Kidney (tissue), 14 donors: ENCODE measurements around the gene PNCK. TPM values are rescaled to one million over a fixed set of nuclear protein-coding genes. Genes with fewer than 3 reads are reported as not detected.

Source experiments
- DNase-seq, 5 donors: peaks; one replicate each; pipeline ENCODE4 v3.0.0-alpha.2; 2013 to 2020
- FAIRE-seq: peaks from 2 replicates; lab custom pipeline; 2012; peaks lifted over from hg19 to GRCh38; lab: Jason Lieb, UNC
- H3K27ac ChIP-seq, 2 donors: one replicate each; pipeline ENCODE4 v1.7.0; 2013; ENCODE audit warnings: low read depth in 2 of 2, low read length in 2 of 2, inconsistent platforms in 1 of 2
- H3K27me3 ChIP-seq: one replicate; pipeline ENCODE4 v1.7.1; 2013; ENCODE audit warnings: low read length, inconsistent platforms; ENCODE audit not compliant: control insufficient read depth, insufficient read depth
- H3K36me3 ChIP-seq, 3 donors: one replicate each; pipeline versions ENCODE4 v1.7.0 to v1.7.1; 2013; ENCODE audit warnings: low read length in 3 of 3, control low read depth in 1 of 3, inconsistent platforms in 1 of 3; ENCODE audit not compliant: insufficient read depth in 3 of 3, control insufficient read depth in 2 of 3
- H3K4me1 ChIP-seq, 3 donors: one replicate each; pipeline versions ENCODE4 v1.7.0 to v1.7.1; 2013; ENCODE audit warnings: low read length in 3 of 3, inconsistent platforms in 1 of 3, low read depth in 1 of 3; ENCODE audit not compliant: control insufficient read depth in 2 of 3, insufficient read depth in 2 of 3
- H3K4me3 ChIP-seq, 3 donors: one replicate each; pipeline versions ENCODE4 v1.7.0 to v1.8.1; 2013; ENCODE audit warnings: low read length in 3 of 3, control low read depth in 1 of 3, inconsistent platforms in 1 of 3
- H3K9ac ChIP-seq, 3 donors: one replicate each; pipeline versions ENCODE4 v1.7.0 to v1.7.1; 2013; ENCODE audit warnings: low read length in 3 of 3, control low read depth in 1 of 3, inconsistent platforms in 1 of 3
- H3K9me3 ChIP-seq, 3 donors: one replicate each; pipeline versions ENCODE4 v1.7.0 to v1.7.1; 2013; ENCODE audit warnings: low read length in 3 of 3, control low read depth in 1 of 3, inconsistent platforms in 1 of 3; ENCODE audit not compliant: control insufficient read depth in 2 of 3, insufficient read depth in 1 of 3
- CTCF ChIP-seq: IDR thresholded peaks from 3 replicates; pipeline ENCODE4 v1.5.1; 2012; ENCODE audit warnings: mild to moderate bottlenecking, moderate library complexity, borderline replicate concordance; ENCODE audit not compliant: insufficient read depth; ENCODE audit errors: extremely low read depth
- intact Hi-C: fragments of 100-400 bp; cut with DNase I; formaldehyde crosslinking; loops from one replicate; pipeline ENCODE4 v1.11.1; 2022
- polyA plus RNA-seq: library from polyadenylated mRNA; stranded (reverse); fragments of 350-450 nt; fragmentation: Illumina TruSeq; extraction: RNeasy Lipid Tissue Mini Kit (QIAGEN cat#74804); gene quantifications from one replicate; pipeline ENCODE4 v1.2.3, GENCODE V29; 2014; ENCODE audit warnings: low read depth, low replicate concordance; ENCODE audit not compliant: insufficient read depth
- total RNA-seq: library from RNA; stranded (reverse); fragmentation: NEBNext Ultra II Directional; extraction: Animal tissue kit (Norgen Biotek cat#: 25700); gene quantifications from one replicate; pipeline ENCODE4 v1.2.1, GENCODE V29; 2021
- donor health status: control.
- donor health status: control.
- donor health status: control.
- donor health status: control.
- donor health status: control.
- donor health status: DM: yes; HTN: yes; CAD: no.
- donor health status: Normal renal cell carcinoma (clear cell type).

The PNCK gene
- total and polyA plus RNA-seq, 2 donors from 2014 or later = 1.5 to 5.5 TPM

- DNase-seq (peak in 2 of 5 donors; percentile 40 to 56), FAIRE-seq (no peak)
- intact Hi-C loops = no loop called here
- Histone ChIP-seq H3K4me3 (no peak overlapping the region), H3K27me3 (peaks cover 3% of the 10 kb centered on the region), H3K36me3 (no peaks in the 10 kb centered on the region), H3K27ac (no peak overlapping the region), H3K4me1 (peaks cover 0 to 6% (median 0%) of the 10 kb centered on the region in 3 donors), H3K9me3 (no peaks in the 10 kb centered on the region), H3K9ac (no peak overlapping the region)
- TF ChIP-seq CTCF = no peak
These were observed 32.7 kb downstream of the PNCK start for GRCh38 chrX:153640736-153641575.

DNA sequence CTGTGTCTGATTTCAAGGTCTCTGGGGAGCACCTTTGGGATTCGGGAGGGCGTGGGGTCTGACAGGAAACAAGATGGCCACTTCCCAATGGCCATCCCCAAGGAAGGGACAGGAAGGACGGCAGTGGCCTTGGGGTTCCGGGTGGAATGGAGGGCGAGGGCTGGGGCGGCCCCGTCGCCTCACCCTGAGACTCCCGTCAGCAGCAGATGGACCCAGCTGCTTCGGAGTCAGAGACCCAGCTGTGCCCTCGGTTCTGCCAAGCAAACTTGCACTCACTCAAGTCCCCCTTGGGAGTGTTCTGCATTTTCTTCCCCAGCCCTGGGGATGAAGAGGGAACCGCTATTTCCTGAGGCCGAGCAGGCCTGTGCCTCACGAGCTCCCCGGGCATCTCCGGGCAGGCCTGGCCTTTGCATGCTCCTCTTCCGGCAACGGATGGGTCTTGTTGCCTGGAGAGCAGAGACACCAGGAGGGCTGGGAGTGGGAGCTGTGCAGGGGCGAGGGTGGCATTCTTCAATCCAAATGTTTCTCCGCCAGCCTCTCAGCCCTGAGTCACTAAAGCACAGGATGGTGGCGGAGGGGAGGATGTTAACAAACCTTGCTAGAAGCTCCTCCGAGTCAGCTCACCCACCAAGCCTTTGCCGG is 33.4 kb downstream of the PNCK start:
- Histone ChIP-seq H3K36me3 (no peaks in the 10 kb centered on the region), H3K27me3 (peaks cover 3% of the 10 kb centered on the region), H3K9ac (no peak overlapping the region), H3K27ac (no peak overlapping the region), H3K4me1 (peaks cover 0 to 6% (median 0%) of the 10 kb centered on the region in 3 donors), H3K9me3 (no peaks in the 10 kb centered on the region), H3K4me3 (no peak overlapping the region)
- FAIRE-seq (no peak), DNase-seq (peak in 2 of 5 donors; percentile 33 to 45)
- intact Hi-C loops = no loop called here
- TF ChIP-seq CTCF = no peak

DNA sequence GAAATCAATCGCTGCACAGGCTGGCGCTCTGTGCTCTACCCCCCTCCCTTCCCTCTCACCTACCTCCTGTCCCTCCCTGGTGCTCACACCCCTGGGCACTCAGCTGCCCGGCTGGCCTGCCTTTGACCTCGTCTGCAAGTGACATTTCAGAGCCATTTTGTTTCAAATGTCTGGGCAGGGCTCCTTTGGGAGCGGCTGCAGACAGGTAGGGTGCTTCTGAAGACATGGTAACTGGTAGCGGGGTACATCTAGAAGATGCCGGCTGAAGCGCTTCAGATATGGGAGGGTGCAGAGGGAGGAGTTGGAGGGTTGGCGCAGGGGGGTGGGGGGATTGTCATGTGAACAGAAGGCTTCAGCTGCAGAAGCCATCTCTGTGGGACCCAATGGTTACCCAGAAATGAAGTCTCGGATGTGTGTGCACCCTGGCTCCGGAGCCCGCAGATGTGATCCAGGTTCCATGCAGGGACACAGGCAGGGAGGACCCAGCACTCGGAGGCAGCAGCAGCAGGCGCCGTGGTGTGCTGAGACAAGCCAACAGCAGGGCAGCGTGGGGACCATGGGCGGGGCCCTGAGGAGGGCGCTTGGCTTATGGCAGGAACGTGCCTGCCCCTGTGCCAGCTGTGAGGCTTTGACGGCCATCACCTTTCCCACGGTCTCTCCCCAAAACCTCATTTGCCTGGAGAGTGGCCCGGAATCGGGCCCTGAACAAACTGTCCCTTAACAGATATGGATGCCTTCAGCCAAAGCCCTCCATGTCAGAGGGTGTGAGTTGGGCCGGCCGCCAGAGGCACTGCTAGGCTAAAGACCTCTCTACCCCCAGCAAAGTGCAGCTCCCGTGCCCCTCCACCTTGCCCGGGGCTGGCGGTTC is 34.2 kb downstream of the PNCK start:
- intact Hi-C loops = no loop called here
- FAIRE-seq = no peak

More for the DNA sequence above, 34.2 kb downstream of the PNCK start:
- no peak overlapping the region for H3K9ac ChIP-seq
- no peaks in the 10 kb centered on the region for H3K9me3 ChIP-seq
- peaks cover 3% of the 10 kb centered on the region for H3K27me3 ChIP-seq
- H3K27ac ChIP-seq = no peak overlapping the region
- peak in 2 of 5 donors; percentile 38 to 41 for DNase-seq
- peaks cover 0 to 6% (median 0%) of the 10 kb centered on the region in 3 donors for H3K4me1 ChIP-seq
- no peaks in the 10 kb centered on the region for H3K36me3 ChIP-seq
- no peak overlapping the region for H3K4me3 ChIP-seq
- no peak for TF ChIP-seq CTCF
